ENCODE data around the gene TTPAL.

Gene TTPAL

GRCh38 chr20:44461803-44462174 lies 13.9 kb upstream of the TTPAL start:
- TF ChIP-seq CTCF (IDR thresholded peaks at IDR 0.05; ENCODE audit: extremely low read depth, missing control alignments), result no peak
- DNase-seq (ENCODE audit: low spot score), result no peak

GRCh38 chr20:44463466-44463865 lies 12.2 kb upstream of the TTPAL start:
- no peak for TF ChIP-seq CTCF (IDR thresholded peaks at IDR 0.05; ENCODE audit: extremely low read depth, missing control alignments)
- no peak for DNase-seq (ENCODE audit: low spot score)

DNA sequence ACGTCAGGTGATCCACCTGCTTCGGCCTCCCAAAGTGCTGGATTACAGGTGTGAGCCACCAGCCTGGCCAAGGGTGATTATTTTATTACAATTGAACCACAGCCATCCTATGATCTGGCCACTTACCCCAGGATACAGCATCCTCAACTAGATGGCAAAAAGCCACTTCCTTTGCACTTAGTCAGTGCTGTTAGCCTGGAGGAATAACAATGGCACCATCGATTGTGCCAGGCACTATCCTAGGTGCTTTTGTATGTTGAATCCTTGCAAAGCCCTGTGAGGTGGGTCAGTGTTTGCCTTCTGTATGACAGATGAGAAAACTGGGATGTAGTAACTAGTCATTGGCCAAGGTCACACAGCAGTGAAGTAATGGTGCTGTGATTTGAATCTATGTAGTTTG lies 11.2 kb upstream of the TTPAL start:
- TF ChIP-seq CTCF (IDR thresholded peaks at IDR 0.05; ENCODE audit: extremely low read depth, missing control alignments), result no peak
- no peak for DNase-seq (ENCODE audit: low spot score)

DNA sequence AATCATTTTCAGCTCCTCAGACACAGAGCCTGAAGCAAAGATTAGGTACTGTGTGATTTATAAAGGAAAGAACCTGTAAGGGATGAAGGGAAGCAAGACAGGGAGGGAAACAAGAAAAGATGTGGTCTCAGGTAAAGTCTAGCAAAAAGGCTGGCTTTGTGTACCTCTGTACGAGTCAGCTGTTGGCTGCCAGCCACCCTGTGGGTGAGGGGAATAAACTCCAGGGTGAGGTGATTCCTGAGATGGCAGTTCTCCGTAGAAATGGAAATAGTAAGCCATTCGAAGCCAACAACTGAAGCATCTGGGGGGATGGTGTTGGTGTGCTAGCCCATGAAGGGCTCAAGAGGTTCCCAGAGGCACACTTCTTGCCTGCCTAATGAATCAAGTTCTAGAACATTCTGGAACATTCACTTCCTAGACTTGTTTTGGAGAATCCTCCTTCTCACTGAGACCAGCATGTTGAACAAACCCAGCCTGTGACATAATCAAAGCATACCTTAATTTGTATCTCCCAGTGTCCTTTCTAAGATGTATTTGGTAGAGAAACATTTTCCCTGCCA lies 10.6 kb upstream of the TTPAL start:
- no peak for DNase-seq (ENCODE audit: low spot score)
- no peak for TF ChIP-seq CTCF (IDR thresholded peaks at IDR 0.05; ENCODE audit: extremely low read depth, missing control alignments)

DNA sequence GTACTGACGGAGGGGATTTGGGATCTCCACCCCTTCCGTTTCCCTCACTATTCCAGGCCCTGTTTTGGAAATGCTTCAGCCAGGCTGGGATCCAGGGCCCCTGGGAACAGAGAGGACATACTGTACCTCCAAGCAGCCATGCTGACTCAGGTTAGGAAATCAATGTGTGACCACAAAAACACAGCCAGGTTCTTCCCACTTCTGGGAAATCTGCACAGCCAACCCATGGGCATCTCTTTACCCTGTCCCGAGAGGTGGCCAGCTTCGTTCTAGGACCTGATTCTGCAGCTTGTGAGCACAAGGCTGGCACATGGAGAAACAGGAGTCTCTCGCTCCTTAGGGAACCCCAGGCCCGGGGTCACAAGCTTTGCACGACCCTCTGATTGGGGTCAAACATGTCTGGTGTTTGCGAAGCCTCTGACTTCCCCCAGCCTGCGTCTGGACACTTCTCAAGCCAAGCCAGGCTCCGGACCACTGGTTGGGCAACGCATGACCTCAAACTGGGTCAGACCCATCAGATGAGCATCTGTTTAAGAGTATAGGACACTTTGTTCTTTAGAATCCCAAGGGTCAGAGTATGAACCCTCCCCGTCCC lies 8.3 kb upstream of the TTPAL start:
- no peak for DNase-seq (ENCODE audit: low spot score)
- TF ChIP-seq CTCF (IDR thresholded peaks at IDR 0.05; ENCODE audit: extremely low read depth, missing control alignments), result no peak

- no peak for TF ChIP-seq CTCF (IDR thresholded peaks at IDR 0.05; ENCODE audit: extremely low read depth, missing control alignments)
- DNase-seq (ENCODE audit: low spot score), result no peak
Observed at GRCh38 chr20:44468044-44468782, 7.5 kb upstream of the TTPAL start.

DNA sequence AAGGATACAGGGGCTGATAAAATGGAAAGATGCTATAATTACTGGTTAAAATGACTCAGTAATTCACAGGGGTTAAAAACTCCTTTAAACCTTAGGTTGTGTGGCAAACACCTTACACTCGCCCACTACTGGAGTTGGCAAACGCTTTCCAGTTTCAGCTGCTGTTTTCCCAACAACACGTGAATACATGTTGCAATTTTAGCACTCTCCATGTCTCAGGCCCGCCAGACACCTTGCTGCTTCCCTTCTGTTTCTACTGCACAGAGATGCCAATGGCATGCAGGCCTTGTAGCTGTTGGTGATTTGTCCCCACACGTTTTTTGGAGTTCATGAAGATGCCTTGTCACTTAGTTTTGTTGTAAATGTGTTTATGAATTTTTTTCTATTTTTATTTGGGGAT lies 5.3 kb upstream of the TTPAL start:
- no peak for TF ChIP-seq CTCF (IDR thresholded peaks at IDR 0.05; ENCODE audit: extremely low read depth, missing control alignments)
- no peak for DNase-seq (ENCODE audit: low spot score)
